HepG2 (cell line): ENCODE results near the gene NARS2. TPM values are rescaled to one million over a fixed set of nuclear protein-coding genes. Genes with fewer than 3 reads are reported as not detected.

ENCODE experiments used
- FOXC1 ChIP-seq: sonication (generic); formaldehyde crosslinking; IDR thresholded peaks from 2 replicates; pipeline ENCODE4 v1.8.0; 2022; ENCODE audit warnings: mild to moderate bottlenecking, missing genetic modification reagents, borderline replicate concordance
- FOXJ3 ChIP-seq: sonication (generic); formaldehyde crosslinking; IDR thresholded peaks from 2 replicates; pipeline ENCODE4 v1.4.0; 2020; ENCODE audit warnings: missing genetic modification reagents, mild to moderate bottlenecking, borderline replicate concordance
- FOXK2 ChIP-seq: fragments of 450-650 bp; IDR thresholded peaks from 2 replicates; pipeline ENCODE4 v1.6.1; 2016
- FOXO1 ChIP-seq: sonication (generic); formaldehyde crosslinking; IDR thresholded peaks from 2 replicates; pipeline ENCODE4 v1.4.0; 2020; ENCODE audit warnings: missing genetic modification reagents
- NR2F6 ChIP-seq, 2 experiments: IDR thresholded peaks; 2 replicates each; pipeline ENCODE4 v1.6.1; 2016; ENCODE audit warnings: antibody characterized with exemption in 1 of 2, mild to moderate bottlenecking in 1 of 2
- ONECUT2 ChIP-seq: sonication (generic); formaldehyde crosslinking; IDR thresholded peaks from 2 replicates; pipeline ENCODE4 v1.4.0; 2020; ENCODE audit warnings: missing genetic modification reagents
- PRDM10 ChIP-seq: sonication (generic); formaldehyde crosslinking; IDR thresholded peaks from 2 replicates; pipeline ENCODE4 v1.4.0; 2020; ENCODE audit warnings: low read depth, missing genetic modification reagents
- REST ChIP-seq, 2 experiments: IDR thresholded peaks; 2 replicates each; pipeline ENCODE4 v1.6.1; 2011 to 2012; ENCODE audit warnings: low read length in 2 of 2, borderline replicate concordance in 1 of 2, low read depth in 1 of 2, mild to moderate bottlenecking in 1 of 2, moderate library complexity in 1 of 2
- SNAPC2 ChIP-seq: sonication (generic); formaldehyde crosslinking; IDR thresholded peaks from 2 replicates; pipeline ENCODE4 v1.8.1; 2022; ENCODE audit warnings: mild to moderate bottlenecking, missing genetic modification reagents
- ZC3H4 ChIP-seq: sonication (generic); formaldehyde crosslinking; IDR thresholded peaks from 2 replicates; pipeline ENCODE4 v1.4.0; 2020; ENCODE audit warnings: missing genetic modification reagents, borderline replicate concordance
- ZHX1 ChIP-seq: sonication (generic); formaldehyde crosslinking; IDR thresholded peaks from 2 replicates; pipeline ENCODE4 v1.8.1; 2022; ENCODE audit warnings: low read depth, mild to moderate bottlenecking, missing genetic modification reagents
- ZNF274 ChIP-seq: sonication (generic); formaldehyde crosslinking; IDR thresholded peaks from 2 replicates; pipeline ENCODE4 v1.5.1; 2020; ENCODE audit warnings: mild to moderate bottlenecking, missing genetic modification reagents
- ZNF546 ChIP-seq: sonication (generic); formaldehyde crosslinking; conservative IDR thresholded peaks from 2 replicates; pipeline ENCODE4 v1.8.1; 2023; ENCODE audit warnings: mild to moderate bottlenecking, missing genetic modification reagents
- ZNF883 ChIP-seq: sonication (generic); formaldehyde crosslinking; IDR thresholded peaks from 2 replicates; pipeline ENCODE4 v1.5.1; 2020; ENCODE audit warnings: mild to moderate bottlenecking, missing genetic modification reagents; ENCODE audit errors: not compliant biosample characterization
- ZSCAN31 ChIP-seq: sonication (generic); formaldehyde crosslinking; IDR thresholded peaks from 2 replicates; pipeline ENCODE4 v1.5.0; 2020; ENCODE audit warnings: low read depth, mild to moderate bottlenecking, missing genetic modification reagents
- polyA plus RNA-seq, 8 experiments: library from polyadenylated mRNA; depleted of rRNA in 3 of 8; stranded (reverse) in 7 of 8; unstranded in 1 of 8; fragments of >200 nt; fragmentation: Illumina TruSeq in 4 of 8; extraction: Trizol in 4 of 8; gene quantifications; 2 replicates each; pipeline versions ENCODE4 v1.2.1 to v1.2.3, GENCODE V29; 2011 to 2016; ENCODE audit warnings: low read depth in 4 of 8, missing spikeins in 1 of 8, mixed read lengths in 1 of 8; ENCODE audit not compliant: insufficient read depth in 1 of 8
- total RNA-seq, 5 experiments: library from RNA; depleted of rRNA; stranded (reverse); fragments of >200 nt; fragmentation: Illumina TruSeq; extraction: Trizol; gene quantifications; 2 replicates each; pipeline ENCODE4 v1.2.3, GENCODE V29; 2016; ENCODE audit warnings: low read depth in 1 of 5

The NARS2 gene
- total and polyA plus RNA-seq, 2 of the 13 experiments (the other 11 are each of a cell fraction or from before 2014, with no cell fraction given): 45.9 to 65.0 TPM

- TF ChIP-seq PRDM10 (CRISPR knock-in tag): peak; percentile 8; the same call in 1 of the 2 replicates
- peak; percentile 91 for TF ChIP-seq ZNF274 (CRISPR knock-in tag)
- TF ChIP-seq FOXC1 (CRISPR knock-in tag): peak; percentile 62; the same call in 1 of the 2 replicates
- 0 out of 2 replicates have a peak, but pooled peaks have one; percentile 73 for TF ChIP-seq ZHX1 (CRISPR knock-in tag)
- peak; percentile 80; the same call in 1 of the 2 replicates for TF ChIP-seq ZSCAN31 (CRISPR knock-in tag)
- no peak for TF ChIP-seq NR2F6 (IDR thresholded peaks at IDR 0.05)
- no peak for TF ChIP-seq NR2F6 (CRISPR knock-in tag; IDR thresholded peaks at IDR 0.05)
- 0 out of 2 replicates have a peak, but pooled peaks have one; percentile 6 for TF ChIP-seq FOXO1 (CRISPR knock-in tag)
- TF ChIP-seq ZNF883: peak; percentile 81
- TF ChIP-seq ZNF546 (CRISPR knock-in tag): no peak
- TF ChIP-seq ZC3H4 (CRISPR knock-in tag): no peak
- 0 out of 2 replicates have a peak, but pooled peaks have one; percentile 39 for TF ChIP-seq ONECUT2 (CRISPR knock-in tag)
- TF ChIP-seq FOXK2: peak; percentile 78; the same call in 1 of the 2 replicates
- no peak for TF ChIP-seq REST (IDR thresholded peaks at IDR 0.05; ENCODE audit: borderline replicate concordance in 1 of 2, low read depth in 1 of 2, low read length in 2 of 2)
- 0 out of 2 replicates have a peak, but pooled peaks have one; percentile 49 for TF ChIP-seq FOXJ3 (CRISPR knock-in tag)
- TF ChIP-seq SNAPC2 (CRISPR knock-in tag): peak; percentile 46; the same call in 1 of the 2 replicates
Observed at GRCh38 chr11:78574386-78575381, at the start of gene NARS2 (continued).
